ENCODE measurements around the gene KRTAP2-1.
"Not testable (repeated sequence)": the region's sequence is repeated elsewhere in the genome, so short reads cannot be mapped to it uniquely, and the experiment has no call there.

Gene KRTAP2-1

GRCh38 chr17:41058741-41059140 is 11.6 kb upstream of the KRTAP2-1 start:
- no peak overlapping the region for H3K4me3 ChIP-seq (ENCODE audit: low read depth, low read length)

GRCh38 chr17:41057547-41057946 is 10.4 kb upstream of the KRTAP2-1 start:
- no peak overlapping the region for H3K4me3 ChIP-seq (ENCODE audit: low read depth, low read length)

- H3K4me3 ChIP-seq (ENCODE audit: low read depth, low read length) = not testable (repeated sequence)
Observed at GRCh38 chr17:41055130-41055529, 8.0 kb upstream of the KRTAP2-1 start, which contains the start of gene KRTAP2-2. KRTAP2-2 (minus strand) TSS chr17:41055230; CDS start chr17:41055211, 19 bp downstream.

DNA sequence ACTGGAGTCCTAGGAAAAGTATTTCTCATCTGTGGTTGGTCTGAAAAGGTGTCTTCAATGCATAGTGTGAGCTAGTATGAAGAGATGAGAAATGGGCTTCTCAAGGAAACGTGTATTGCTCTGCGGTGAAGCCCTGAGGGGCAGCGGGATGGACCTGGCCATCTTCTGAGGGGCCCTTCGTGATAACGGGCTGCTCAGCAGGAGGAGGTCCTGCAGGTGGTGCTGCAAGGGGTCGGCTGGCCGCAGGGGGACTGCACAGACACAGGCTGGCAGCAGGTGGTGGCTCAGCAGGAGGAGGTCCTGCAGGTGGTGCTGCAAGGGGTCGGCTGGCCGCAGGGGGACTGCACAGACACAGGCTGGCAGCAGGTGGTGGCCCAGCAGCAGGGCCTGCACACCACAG is 7.4 kb upstream of the KRTAP2-1 start:
- H3K4me3 ChIP-seq (ENCODE audit: low read depth, low read length) = not testable (repeated sequence)

GRCh38 chr17:41054025-41054424 is 6.9 kb upstream of the KRTAP2-1 start:
- no peak overlapping the region for H3K4me3 ChIP-seq (ENCODE audit: low read depth, low read length)

- no peak overlapping the region for H3K4me3 ChIP-seq (ENCODE audit: low read depth, low read length)
Observed at GRCh38 chr17:41052566-41052965, 5.5 kb upstream of the KRTAP2-1 start.

GRCh38 chr17:41049110-41049509 is 2.0 kb upstream of the KRTAP2-1 start:
- no peak overlapping the region for H3K4me3 ChIP-seq (ENCODE audit: low read depth, low read length)

- H3K4me3 ChIP-seq (ENCODE audit: low read depth, low read length) = no peak overlapping the region
Observed at GRCh38 chr17:41048441-41048840, 1.3 kb upstream of the KRTAP2-1 start.

DNA sequence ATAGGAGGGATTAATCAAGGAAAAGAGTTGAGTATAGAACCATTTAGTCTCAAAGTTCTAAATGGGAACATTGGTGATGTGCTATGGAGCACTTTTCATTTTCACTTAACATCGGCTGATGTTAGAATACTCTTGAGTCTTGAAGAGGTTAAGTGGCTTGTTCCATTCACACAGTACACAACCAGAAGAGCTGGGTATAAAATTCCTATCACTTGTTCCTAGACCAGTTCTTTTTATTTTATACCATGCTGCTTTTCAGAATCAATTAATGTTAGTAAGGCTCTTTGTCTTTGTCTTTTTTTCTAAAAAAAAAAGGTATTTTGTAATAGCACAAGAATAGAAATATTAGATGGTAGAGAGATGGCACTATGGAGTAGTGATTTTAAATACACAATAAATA is 4.2 kb downstream of the KRTAP2-1 start:
- no peak overlapping the region for H3K4me3 ChIP-seq (ENCODE audit: low read depth, low read length)

DNA sequence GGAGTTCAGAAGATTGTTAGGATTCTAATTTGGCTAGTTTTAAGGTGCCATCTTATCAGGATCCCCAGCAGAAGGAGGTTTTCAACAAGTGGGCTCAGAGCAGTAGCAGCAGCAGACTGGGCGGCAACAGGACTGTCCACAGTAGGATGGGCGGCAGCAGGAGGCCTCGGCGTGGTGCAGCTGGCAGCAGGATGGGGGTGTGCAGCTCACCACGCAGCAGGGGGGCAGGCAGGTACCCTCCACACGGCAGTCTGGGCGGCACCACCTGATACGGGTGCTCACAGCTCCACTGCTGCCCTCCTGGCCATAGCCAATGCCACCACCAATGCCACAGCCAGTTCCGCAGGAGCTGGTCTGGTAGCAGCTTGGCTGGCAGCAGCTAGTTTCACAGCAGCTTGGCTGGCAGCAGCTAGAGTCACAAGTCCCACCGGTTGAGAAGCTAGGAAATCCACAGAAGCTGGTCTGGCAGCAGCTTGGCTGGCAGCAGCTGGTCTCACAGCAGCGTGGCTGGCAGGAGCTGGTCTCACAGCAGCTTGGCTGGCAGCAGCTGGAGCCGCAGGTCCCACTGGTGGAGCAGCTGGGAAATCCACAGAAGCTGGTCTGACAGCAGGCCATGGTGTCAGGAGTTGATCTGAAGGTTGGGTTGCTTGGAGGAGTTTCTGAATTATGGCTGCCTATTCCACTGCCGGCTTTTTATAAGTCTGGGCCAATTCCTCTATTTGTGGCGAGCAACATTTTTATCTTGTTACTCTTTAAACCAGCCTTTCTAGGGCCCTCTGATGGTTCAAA is 6.1 kb downstream of the KRTAP2-1 start, which contains the start of gene KRTAP1-1:
Gene KRTAP1-1 (minus strand): TSS at position 668 of the 789 bp plus-strand sequence. CDS start 53 bp downstream, at position 615.
- not testable (repeated sequence) for H3K4me3 ChIP-seq (ENCODE audit: low read depth, low read length)

GRCh38 chr17:41037853-41038350 is 9.2 kb downstream of the KRTAP2-1 start:
- H3K4me3 ChIP-seq (ENCODE audit: low read depth, low read length) = no peak overlapping the region

GRCh38 chr17:41034346-41034935 is 12.7 kb downstream of the KRTAP2-1 start, which contains the start of gene KRTAP1-3:
KRTAP1-3 (minus strand) TSS chr17:41034874; CDS start chr17:41034821, 53 bp downstream.
- H3K4me3 ChIP-seq (ENCODE audit: low read depth, low read length) = not testable (repeated sequence)

DNA sequence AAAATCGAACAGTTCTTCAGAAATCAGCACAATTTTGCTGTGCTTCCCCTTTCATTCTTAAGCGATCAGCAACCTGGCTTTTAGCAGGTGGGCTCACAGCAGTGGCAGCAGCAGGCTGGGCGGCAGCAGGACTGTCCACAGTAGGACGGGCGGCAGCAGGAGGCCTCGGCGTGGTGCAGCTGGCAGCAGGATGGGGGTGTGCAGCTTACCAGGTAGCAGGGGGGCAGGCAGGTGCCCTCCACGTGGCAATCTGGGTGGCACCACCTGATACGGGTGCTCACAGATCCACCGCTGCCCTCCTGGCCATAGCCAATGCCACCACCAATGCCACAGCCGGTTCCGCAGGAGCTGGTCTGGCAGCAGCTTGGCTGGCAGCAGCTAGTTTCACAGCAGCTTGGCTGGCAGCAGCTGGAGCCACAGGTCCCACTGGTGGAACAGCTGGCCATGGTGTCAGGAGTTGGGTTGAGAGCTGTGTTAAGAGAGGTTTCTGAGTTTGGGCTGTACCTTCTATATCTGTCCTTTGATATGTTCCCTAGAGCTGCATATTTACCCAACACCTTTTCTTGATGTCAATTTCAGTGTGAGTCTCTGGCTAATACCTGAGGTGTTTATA is 17.4 kb downstream of the KRTAP2-1 start, which contains the start of gene KRTAP1-4:
Gene KRTAP1-4 (minus strand): TSS at position 563 of the 613 bp plus-strand sequence. CDS start 117 bp downstream, at position 446.
- no peak within 1 kb of the TSS for H3K4me3 ChIP-seq (ENCODE audit: low read depth, low read length)

- no peak within 1 kb of the TSS for H3K4me3 ChIP-seq (ENCODE audit: low read depth, low read length)
Observed at GRCh38 chr17:41026715-41027471, 20.2 kb downstream of the KRTAP2-1 start, which contains the start of gene KRTAP1-5. KRTAP1-5 (minus strand) TSS chr17:41027208; CDS start chr17:41027155, 53 bp downstream.

- H3K4me3 ChIP-seq (ENCODE audit: low read depth, low read length) = no peak overlapping the region
Observed at GRCh38 chr17:41024697-41025096, 22.4 kb downstream of the KRTAP2-1 start.

DNA sequence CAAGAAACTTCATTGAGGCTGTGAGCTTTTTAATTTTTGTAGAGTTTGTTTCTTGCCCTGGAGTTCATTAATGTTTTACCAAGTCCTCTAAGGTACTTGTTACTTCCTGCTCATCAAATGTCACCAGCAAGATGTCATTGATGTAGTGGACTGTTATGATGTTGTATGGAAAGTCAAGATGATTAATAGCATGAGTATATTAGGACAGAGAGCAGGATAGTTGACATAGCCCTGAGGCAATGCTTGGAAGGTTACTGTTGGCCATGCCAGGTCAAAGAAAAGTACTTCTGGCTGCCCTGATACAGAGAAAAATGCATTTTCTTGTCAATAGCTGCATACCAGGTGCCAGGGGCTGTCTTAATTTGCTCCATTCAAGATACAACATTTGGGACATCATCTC is 26.8 kb downstream of the KRTAP2-1 start:
- no peak overlapping the region for H3K4me3 ChIP-seq (ENCODE audit: low read depth, low read length)

DNA sequence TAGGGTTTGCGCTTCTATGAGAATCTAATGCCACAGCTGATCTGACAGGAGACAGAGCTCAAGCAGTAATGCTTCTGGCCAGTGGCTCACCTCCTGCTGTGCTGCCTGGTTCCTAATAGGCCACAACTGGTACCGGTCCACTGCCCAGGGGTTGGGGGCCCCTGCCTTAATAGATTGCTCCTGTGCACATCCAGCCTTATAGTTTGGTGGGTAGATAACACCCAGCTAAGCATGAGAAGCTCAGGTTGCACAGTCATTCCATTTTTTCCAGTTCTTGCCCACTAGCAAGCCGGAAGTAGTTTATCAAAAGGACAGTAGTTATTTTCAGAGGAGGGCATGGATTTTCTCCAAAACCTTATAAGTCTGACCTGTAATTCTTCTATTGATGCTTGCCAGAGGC is 27.7 kb downstream of the KRTAP2-1 start:
- H3K4me3 ChIP-seq (ENCODE audit: low read depth, low read length) = no peak overlapping the region

DNA sequence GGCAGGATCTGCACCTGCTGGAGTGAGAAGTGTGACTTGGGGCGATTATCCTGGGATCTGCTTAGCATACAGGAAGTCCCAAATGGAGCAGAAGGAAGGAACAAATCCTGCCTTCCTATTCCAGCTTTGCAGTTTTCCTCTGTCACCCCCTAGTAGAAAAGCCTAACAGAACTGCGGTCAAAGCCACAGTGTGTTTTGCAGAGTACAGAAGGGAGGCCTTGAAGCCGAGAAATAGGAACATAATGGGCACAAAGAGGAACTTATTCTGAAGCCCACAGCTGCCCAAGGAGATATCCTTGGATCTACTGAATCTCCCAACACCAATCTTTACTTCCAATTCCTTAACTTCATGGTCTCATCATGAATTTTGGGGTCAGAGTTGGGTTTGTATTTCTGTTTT is 28.6 kb downstream of the KRTAP2-1 start:
- no peak overlapping the region for H3K4me3 ChIP-seq (ENCODE audit: low read depth, low read length)

DNA sequence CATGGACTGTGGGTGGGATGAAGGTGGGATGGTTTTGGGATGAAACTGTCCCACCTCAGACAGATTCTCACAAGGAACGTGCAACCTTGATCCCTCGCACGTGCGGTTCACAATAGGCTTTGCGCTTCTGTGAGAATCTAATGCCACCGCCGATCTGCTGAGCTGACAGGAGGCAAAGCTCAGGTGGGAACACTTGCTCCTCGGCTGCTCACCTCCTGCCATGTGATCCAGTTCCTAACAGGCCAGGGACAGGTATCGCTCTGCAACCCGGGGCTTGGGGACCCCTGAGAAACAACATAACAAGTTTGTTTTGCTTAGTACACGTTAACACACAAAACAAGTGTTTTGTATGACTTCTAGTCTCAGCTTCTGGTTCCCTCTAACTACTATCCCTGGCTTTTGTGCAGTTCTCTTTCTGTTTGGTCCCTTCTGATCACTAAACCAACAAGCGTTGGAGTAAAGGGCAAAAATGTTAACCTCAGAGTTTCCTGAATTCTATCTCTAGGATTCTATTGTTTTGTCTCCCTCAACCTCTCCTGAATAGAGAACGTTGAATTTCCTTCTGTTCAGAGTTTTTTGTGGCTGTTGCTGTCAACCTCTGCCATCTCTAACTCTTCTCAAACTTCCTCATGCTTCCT is 30.4 kb downstream of the KRTAP2-1 start:
- H3K4me3 ChIP-seq (ENCODE audit: low read depth, low read length) = no peak overlapping the region

DNA sequence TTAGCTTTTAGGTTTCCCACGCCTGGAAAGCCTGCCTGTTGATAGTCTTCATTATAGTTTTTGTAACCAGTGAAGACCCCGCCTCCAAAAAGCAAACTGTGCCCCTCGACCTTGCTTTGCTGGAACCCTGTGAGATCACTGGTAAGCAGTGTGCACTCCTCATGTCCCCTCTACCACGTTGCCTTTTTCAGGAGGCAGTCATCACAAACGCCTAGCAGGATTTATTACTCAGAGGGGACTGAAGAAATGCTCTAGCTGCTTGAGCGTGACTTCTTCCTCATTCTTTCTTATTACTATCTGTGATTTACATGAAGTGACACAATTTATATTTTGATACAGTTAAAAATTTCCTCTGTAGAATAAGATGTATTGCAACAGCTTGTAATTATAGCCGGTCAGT is 31.7 kb downstream of the KRTAP2-1 start:
- no peak overlapping the region for H3K4me3 ChIP-seq (ENCODE audit: low read depth, low read length)

All from iPS-11a (cell line).